ENCODE data around the gene MPRIP.
"Not testable (repeated sequence)": the region's sequence is repeated elsewhere in the genome, so short reads cannot be mapped to it uniquely, and the experiment has no call there.

MPRIP gene

GRCh38 chr17:17151541-17151940 is 109.3 kb downstream of the MPRIP start:
- no peak for DNase-seq

GRCh38 chr17:17151962-17152361 is 109.7 kb downstream of the MPRIP start:
- DNase-seq: peak; percentile 51 to 59

GRCh38 chr17:17152385-17152784 is 110.1 kb downstream of the MPRIP start:
- DNase-seq: no peak

GRCh38 chr17:17153071-17153470 is 110.8 kb downstream of the MPRIP start:
- DNase-seq: no peak

GRCh38 chr17:17153709-17154108 is 111.5 kb downstream of the MPRIP start:
- DNase-seq: no peak

GRCh38 chr17:17154556-17154955 is 112.3 kb downstream of the MPRIP start:
- no peak for DNase-seq

- no peak for DNase-seq
Measured at GRCh38 chr17:17154981-17155380, 112.7 kb downstream of the MPRIP start.

GRCh38 chr17:17155568-17155967 is 113.3 kb downstream of the MPRIP start:
- DNase-seq: no peak

GRCh38 chr17:17156107-17156506 is 113.8 kb downstream of the MPRIP start:
- DNase-seq: no peak

GRCh38 chr17:17156511-17156910 is 114.3 kb downstream of the MPRIP start:
- DNase-seq: no peak

GRCh38 chr17:17157041-17157440 is 114.8 kb downstream of the MPRIP start:
- no peak for DNase-seq

GRCh38 chr17:17158506-17158905 is 116.2 kb downstream of the MPRIP start:
- DNase-seq: not testable (repeated sequence)

GRCh38 chr17:17159571-17159970 is 117.3 kb downstream of the MPRIP start:
- no peak for DNase-seq

GRCh38 chr17:17161121-17161520 is 118.9 kb downstream of the MPRIP start:
- DNase-seq: no peak

- DNase-seq: no peak
Measured at GRCh38 chr17:17161759-17162158, 119.5 kb downstream of the MPRIP start.

- DNase-seq: no peak
Measured at GRCh38 chr17:17164156-17164555, 121.9 kb downstream of the MPRIP start.

- DNase-seq: no peak
Measured at GRCh38 chr17:17164676-17165075, 122.4 kb downstream of the MPRIP start.

- no peak for DNase-seq
Measured at GRCh38 chr17:17165666-17166308, 123.5 kb downstream of the MPRIP start.

- DNase-seq: no peak
Measured at GRCh38 chr17:17166446-17166845, 124.2 kb downstream of the MPRIP start.

GRCh38 chr17:17167356-17167755 is 125.1 kb downstream of the MPRIP start:
- DNase-seq: no peak

GRCh38 chr17:17167986-17168385 is 125.7 kb downstream of the MPRIP start:
- DNase-seq: no peak

- no peak for DNase-seq
Measured at GRCh38 chr17:17168401-17168800, 126.1 kb downstream of the MPRIP start.

- no peak for DNase-seq
Measured at GRCh38 chr17:17169396-17169795, 127.1 kb downstream of the MPRIP start.

- DNase-seq: no peak
Measured at GRCh38 chr17:17170346-17170985, 128.2 kb downstream of the MPRIP start.

- DNase-seq: no peak
Measured at GRCh38 chr17:17171186-17171585, 128.9 kb downstream of the MPRIP start.

Measured in activated CD4-positive, alpha-beta T cell treated with anti-CD3 and anti-CD28 coated beads, Interleukin-2, amount 50 U/mL, for 48 hours (primary cell).